ENCODE results near the gene NSUN4. TPM values are rescaled to one million over a fixed set of nuclear protein-coding genes. Genes with fewer than 3 reads are reported as not detected.

Gene NSUN4
- 15.8 and 19.1 TPM in 2 replicates for total RNA-seq

GRCh38 chr1:46340404-46341221 is at the start of gene NSUN4:
Gene NSUN4 (plus strand): TSS chr1:46340807. CDS start chr1:46340827, 20 bp downstream.

GRCh38 chr1:46303038-46303871 is 37.4 kb upstream of the NSUN4 start, which contains the start of the genes LRRC41 and UQCRH:
Gene LRRC41 (minus strand): TSS chr1:46303616. CDS start chr1:46303322, 294 bp downstream.
Gene UQCRH (plus strand): TSS chr1:46303698. CDS start chr1:46303767, 69 bp downstream.

GRCh38 chr1:46394108-46394871 is 53.7 kb downstream of the NSUN4 start, which contains the start of gene FAAH:
Gene FAAH (plus strand): TSS chr1:46394317. CDS start chr1:46394349, 32 bp downstream.

Other genes starting within 250 kb of the NSUN4 start
- 4.4 and 4.9 TPM in 2 replicates for gene PIK3R3, start 208.2 kb upstream of the NSUN4 start, total RNA-seq
- gene TSPAN1, start 165.7 kb upstream of the NSUN4 start, total RNA-seq = 2.8 and 10.3 TPM in 2 replicates
- not detected in 2 replicates for gene P3R3URF, start 164.3 kb upstream of the NSUN4 start, total RNA-seq
- 75.8 and 77.1 TPM in 2 replicates for gene POMGNT1, start 142.4 kb upstream of the NSUN4 start, total RNA-seq
- 2.6 and 2.9 TPM in 2 replicates for gene LURAP1, start 137.5 kb upstream of the NSUN4 start, total RNA-seq
- gene RAD54L, start 93.0 kb upstream of the NSUN4 start, total RNA-seq = 2.8 and 16.0 TPM in 2 replicates
- 102 and 169 TPM in 2 replicates for gene LRRC41, start 37.2 kb upstream of the NSUN4 start, total RNA-seq
- gene UQCRH, start 37.1 kb upstream of the NSUN4 start, total RNA-seq = 193 and 300 TPM in 2 replicates
- 3.1 and 10.8 TPM in 2 replicates for gene FAAH, start 53.5 kb downstream of the NSUN4 start, total RNA-seq
- not detected in 2 replicates for gene DMBX1, start 149.0 kb downstream of the NSUN4 start, total RNA-seq
- not detected in 2 replicates for gene KNCN, start 210.8 kb downstream of the NSUN4 start, total RNA-seq